ENCODE results near the gene HINT1.
"Not testable (repeated sequence)": the region's sequence is repeated elsewhere in the genome, so short reads cannot be mapped to it uniquely, and the experiment has no call there.

The HINT1 gene

GRCh38 chr5:131165119-131165727 is at the start of gene HINT1:
Gene HINT1, minus strand, starts transcription at chr5:131165256. Its CDS starts 51 bp downstream, at chr5:131165205.
- peak; percentile 52 for DNase-seq

- no peak for DNase-seq
Observed at GRCh38 chr5:131214609-131215227, 49.7 kb upstream of the HINT1 start.

GRCh38 chr5:131212471-131213021 is 47.5 kb upstream of the HINT1 start:
- DNase-seq: no peak

- no peak for DNase-seq
Observed at GRCh38 chr5:131211669-131212068, 46.6 kb upstream of the HINT1 start.

DNA sequence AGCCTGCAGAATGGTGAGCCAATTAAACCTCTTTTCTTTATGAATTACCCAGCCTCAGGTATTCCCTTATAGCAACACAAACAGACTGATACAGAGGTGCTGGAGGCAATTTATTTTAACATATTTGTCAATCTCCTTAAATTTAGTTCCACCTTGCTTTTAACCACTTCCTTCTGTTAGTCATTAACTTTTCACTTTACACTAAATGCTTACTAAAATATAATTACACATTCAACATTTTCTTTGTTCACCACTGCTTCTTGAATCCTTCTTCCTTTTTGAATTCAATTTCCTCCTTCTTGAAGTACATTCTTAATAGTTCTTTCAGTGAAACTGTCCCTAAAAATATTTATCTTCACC is 45.1 kb upstream of the HINT1 start:
- DNase-seq: no peak

DNA sequence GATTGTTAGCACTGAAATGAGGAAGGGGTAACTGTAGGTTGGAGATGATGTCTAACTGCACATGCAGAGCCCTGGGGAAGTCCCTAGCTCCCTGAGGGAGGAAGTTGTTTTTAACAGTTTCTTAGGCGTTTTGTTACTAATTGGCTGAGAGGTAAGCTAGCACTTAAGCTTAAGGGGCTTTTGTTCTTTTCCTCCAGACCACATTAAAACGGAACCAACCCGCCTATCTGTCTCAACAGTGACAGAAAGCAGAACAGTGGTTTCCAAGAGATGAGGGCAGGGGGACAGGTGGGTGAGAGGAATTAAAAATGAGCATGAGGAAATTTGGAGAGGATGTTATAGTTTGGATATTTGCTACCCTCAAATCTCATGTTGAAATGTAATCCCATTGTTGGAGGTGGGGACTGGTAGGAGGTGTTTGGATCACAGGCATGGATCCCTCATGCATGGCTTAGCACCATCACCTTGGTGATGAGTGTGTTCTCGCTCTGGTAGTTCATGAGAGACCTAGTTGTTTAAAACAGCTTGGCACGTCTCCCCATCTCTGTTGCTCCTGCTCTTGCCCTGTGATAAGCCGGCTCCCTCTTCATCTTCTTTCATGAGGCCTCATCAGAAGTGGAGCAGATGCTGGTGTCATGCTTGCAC is 44.6 kb upstream of the HINT1 start:
- no peak for DNase-seq

DNA sequence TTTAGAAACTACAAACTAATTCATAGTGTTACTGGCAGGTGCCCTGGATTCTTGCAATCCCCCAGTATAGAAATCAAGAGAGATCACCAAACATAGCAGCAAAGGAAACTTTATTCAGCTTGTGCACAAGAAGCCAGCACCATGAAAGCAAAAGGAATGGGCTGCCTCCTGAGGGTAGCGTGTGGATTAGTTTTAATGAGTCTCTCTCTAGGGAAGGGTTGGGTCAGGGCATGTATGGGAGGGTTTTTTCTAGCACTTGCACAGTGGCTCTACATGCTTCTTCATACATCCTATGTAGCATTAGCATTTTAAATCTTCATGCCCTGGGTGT is 44.1 kb upstream of the HINT1 start:
- DNase-seq: no peak

DNA sequence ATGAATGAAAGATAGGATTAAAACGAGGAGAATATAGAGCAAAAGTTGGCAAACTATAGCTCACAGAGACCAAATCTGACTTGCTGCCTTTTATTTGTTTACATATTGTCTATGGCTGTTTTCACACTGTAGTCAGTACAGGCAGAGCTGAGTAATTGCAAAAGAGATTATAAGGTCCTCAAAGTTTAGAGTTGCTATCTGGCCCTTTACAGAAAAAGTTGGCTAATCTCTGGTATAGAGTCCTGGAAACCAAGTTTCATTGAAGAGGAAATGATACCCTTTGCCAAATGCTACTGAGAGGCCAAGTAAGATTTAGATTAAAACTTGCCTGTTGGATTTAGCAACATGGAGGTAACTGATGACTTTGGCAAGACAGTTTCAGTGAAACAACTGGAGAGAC is 41.7 kb upstream of the HINT1 start:
- DNase-seq: no peak

DNA sequence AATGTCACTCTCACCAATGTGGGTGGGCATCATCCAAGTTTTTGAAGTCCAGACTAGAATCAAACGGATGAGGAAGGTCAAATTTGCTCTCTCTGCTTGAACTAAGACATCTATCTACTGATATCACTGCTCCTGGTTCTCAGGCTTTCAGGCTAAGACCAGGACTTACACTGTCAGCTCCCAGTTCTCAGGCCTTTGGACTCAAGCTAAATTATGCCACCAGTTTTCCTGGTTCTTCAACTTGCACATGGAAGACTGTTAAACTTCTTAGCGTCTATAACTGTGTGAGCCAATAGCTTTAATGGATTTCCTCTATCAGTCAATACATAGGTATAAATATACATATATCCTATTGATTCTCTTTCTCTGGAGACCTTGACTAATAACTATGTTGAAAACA is 41.0 kb upstream of the HINT1 start:
- no peak for DNase-seq

DNA sequence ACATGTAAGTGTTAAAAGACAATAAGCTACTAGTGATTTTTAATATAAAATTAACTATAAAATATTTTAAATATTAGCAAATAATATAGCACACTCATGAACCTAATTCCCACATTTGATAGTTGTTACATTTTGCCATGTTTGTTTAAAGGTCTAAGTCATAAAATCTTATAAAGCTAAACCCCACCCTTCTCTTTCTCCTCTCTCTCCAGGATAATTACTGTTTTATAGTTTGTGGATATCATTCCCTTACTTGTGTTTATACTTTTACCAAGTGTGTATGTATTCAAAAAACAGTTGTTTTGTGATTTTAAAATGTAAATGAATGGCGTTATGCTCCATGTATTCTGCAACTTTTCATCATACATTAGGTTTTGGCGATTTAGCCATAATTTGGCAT is 39.9 kb upstream of the HINT1 start:
- no peak for DNase-seq

DNA sequence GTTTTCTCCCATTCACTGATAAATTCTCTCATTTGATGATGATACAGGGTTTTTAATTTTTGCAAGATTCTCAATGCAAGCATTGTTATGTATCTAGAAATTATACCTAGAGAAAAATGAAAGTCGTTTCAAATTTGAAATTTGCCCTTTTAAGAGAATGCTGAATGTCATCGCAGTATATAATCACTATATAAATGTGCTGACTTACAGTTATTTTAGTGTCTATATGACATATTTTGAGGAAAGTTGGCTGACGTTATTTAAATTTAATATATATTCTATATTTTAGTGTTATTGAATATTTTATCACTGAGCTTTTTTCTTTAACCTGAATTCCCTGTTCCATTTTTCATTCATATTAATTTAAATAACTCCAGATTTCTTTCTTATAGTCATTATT is 35.5 kb upstream of the HINT1 start:
- no peak for DNase-seq

GRCh38 chr5:131198625-131199024 is 33.6 kb upstream of the HINT1 start:
- DNase-seq: no peak

- DNase-seq: no peak
Observed at GRCh38 chr5:131196331-131196730, 31.3 kb upstream of the HINT1 start.

DNA sequence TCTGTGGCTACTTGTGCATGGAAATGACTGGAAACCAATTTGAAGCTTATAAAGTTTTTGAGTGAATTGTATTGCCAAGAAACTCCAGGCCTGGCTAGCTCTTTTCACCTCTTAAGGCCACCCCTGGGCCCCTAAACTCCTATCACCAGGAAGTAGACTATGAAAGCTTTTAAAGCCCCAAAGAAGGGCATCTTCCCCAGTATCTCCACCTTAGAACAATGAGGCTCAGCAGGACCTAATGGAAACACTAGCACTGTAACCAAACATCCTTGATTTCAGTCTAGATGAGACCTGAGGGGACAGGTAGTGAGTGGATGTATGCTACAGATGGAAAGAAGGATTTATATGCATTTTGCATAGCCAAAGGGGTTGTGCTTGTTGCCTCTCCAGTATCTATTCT is 30.6 kb upstream of the HINT1 start:
- no peak for DNase-seq

DNA sequence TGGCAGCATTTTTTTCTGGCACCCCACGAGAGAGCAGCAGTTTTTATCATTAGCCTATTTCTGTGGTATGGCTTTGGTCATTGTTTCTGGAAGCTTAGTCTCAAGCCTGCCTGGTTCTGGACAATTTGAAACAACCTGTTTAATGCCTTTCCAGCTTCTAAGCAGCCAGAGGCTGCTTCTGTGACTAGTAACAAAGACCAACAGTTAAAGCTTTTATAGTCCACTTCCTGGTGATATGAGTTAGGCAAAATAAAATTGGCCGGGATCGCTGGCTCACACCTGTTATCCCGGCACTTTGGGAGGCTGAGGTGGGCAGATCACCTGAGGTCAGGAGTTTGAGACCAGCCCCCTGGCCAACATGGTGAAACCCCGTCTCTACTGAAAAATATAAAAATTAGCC is 29.7 kb upstream of the HINT1 start:
- no peak for DNase-seq

DNA sequence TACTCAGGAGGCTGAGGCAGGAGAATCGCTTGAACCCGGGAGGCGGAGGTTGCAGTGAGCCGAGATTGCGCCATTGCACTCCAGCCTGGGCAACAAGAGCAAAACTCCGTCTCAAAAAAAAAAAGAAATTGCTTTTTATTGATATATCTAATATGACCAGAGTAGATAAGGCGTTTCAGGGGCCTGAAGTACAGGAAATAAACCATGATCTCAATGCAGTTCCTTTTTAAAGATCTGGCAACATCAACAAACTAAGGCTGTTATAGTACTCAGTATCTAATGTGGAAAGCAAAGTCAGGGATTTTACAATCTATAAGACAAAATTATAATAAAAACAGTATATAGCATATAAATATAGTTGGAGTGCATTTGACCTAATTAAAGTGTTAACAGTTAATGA is 28.8 kb upstream of the HINT1 start:
- not testable (repeated sequence) for DNase-seq

DNA sequence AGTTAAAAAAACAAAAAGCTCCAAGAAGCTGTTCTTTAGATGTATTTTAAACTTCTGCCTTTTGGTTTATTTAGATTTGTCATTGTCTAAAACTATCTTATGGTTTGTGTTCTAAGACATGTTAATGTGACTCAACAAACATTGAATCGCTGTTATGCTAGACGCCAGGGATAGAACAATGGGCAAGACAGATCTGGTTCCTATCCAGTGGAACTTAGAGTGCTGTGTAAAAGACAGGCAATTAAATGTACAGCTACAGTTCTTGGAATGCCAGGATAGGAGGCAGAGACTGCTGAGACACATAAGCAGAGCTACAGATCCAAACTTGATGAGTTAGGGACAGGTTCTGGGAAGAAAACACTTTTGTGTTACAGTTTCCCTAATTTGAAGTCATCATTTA is 28.1 kb upstream of the HINT1 start:
- no peak for DNase-seq

GRCh38 chr5:131186561-131187256 is 21.7 kb upstream of the HINT1 start:
- DNase-seq: no peak

- no peak for DNase-seq
Observed at GRCh38 chr5:131185523-131186104, 20.6 kb upstream of the HINT1 start.

DNA sequence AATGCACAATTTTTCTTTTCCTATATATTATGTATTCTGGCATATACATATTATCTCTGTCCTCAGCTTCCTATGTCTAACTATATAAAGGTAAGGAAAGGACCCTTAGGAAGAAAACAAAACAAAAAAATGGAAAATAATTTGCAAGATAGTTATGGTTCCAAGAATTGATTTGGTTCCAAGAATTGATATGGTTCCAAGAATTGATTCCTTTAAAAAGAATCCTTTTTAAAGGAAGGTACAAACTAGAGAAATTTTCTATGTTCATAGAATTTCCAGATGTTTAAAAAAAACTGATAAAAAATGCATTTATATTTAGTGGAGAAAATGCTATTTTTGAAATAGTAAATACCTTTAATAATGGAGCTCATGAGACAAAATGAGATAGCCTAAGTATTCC is 17.8 kb upstream of the HINT1 start:
- DNase-seq: no peak

GRCh38 chr5:131180407-131180806 is 15.4 kb upstream of the HINT1 start:
- no peak for DNase-seq

GRCh38 chr5:131171276-131171810 is 6.3 kb upstream of the HINT1 start:
- DNase-seq: no peak

Measured in amniotic stem cell (primary cell).